ENCODE measurements around the gene TACC2. TPM values are rescaled to one million over a fixed set of nuclear protein-coding genes. Genes with fewer than 3 reads are reported as not detected.
A peak's percentile ranks its signal among the peaks of the same experiment; 100 is the strongest.

Gene TACC2
- total and polyA plus RNA-seq, 7 donors, result 44.0 to 439 (median 313) TPM

DNA sequence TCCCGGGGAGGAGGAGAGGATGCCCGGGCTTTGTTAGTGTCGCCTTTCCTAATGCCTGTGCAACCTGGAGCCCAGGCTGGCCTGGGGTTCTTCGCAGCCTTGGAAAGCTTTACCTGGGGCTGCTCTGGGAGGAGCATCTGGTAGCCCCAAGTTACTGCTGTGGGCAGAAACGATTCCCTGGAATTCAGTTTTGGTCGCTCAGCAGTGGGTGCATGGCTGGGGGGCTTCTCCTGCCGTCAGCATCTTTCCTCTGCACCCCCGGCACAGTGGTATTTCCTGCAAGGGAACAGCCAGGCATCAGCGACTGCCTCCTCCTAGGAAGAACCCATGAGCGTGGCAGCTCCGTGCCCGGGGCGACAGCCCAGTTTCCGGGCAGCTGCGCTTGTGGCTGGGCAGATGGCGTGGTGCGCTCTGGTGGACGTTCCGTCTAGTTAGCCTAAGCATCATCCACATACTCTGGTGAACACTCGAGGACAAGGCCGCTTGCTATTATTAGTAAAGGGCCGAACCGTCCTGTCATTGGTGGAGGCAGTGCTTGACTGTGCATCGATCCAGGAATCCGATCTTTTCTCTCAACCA, 175.1 kb downstream of the TACC2 start:
- Histone ChIP-seq H3K9me3 (no peaks in the 10 kb centered on the region), H3K4me1 (peaks cover 36% of the 10 kb centered on the region), H3K4me3 (peak overlapping the region; percentile 50), H3K36me3 (ENCODE audit: insufficient read depth in 1 of 2, low read depth in 1 of 2) (peaks cover 0 to 42% of the 10 kb centered on the region in 2 donors), H3K27me3 (ENCODE audit: insufficient read depth in 3 of 3, low read length in 2 of 3) (no peaks in the 10 kb centered on the region), H3K27ac (peak overlapping the region; percentile 51)
- peak; percentile 39 to 63 (median 52) for ATAC-seq
- TF ChIP-seq, protein P1, sequence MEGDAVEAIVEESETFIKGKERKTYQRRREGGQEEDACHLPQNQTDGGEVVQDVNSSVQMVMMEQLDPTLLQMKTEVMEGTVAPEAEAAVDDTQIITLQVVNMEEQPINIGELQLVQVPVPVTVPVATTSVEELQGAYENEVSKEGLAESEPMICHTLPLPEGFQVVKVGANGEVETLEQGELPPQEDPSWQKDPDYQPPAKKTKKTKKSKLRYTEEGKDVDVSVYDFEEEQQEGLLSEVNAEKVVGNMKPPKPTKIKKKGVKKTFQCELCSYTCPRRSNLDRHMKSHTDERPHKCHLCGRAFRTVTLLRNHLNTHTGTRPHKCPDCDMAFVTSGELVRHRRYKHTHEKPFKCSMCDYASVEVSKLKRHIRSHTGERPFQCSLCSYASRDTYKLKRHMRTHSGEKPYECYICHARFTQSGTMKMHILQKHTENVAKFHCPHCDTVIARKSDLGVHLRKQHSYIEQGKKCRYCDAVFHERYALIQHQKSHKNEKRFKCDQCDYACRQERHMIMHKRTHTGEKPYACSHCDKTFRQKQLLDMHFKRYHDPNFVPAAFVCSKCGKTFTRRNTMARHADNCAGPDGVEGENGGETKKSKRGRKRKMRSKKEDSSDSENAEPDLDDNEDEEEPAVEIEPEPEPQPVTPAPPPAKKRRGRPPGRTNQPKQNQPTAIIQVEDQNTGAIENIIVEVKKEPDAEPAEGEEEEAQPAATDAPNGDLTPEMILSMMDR (IDR thresholded peaks at IDR 0.05), result no peak
- WGBS, 3 donors, result 33 to 52% (median 45%) methylated on average over 25 of the region's 25 CpGs
- DNase-seq, result no peak
- intact Hi-C loops (cut with DNase I), result no loop called here

DNA sequence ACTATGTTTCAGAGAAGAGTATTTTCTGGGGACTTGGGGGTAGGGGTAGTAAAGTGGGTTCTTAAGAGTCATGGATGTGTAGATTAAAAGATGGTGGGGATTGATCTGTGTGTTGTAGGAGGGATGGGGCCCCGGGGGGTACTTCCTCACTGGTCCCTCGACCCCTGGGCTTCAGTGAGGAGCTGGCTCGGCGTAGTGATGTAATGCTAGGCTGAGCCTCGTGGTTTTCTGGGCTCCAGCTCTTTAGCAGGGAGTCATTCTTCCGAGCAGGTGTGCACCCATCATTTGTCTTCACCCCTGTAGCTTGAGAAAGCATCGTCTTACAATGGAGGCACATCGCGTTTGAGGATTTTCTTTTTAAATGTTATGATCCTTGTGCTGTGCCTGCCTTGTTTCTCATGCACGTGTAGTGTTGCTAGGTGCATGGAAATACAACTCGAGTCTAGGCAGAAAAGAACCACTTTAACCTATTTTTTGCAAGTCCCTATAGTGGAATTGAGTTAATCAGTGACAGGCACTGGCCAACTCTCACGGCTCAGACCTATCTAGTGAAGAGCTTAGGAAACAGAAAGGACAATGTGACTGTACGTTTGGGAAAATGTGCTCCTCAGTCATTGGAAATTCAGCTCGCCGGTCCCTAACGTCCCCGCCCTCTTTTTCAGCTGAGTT, 176.0 kb downstream of the TACC2 start:
- 73 to 82% (median 80%) methylated on average over 17 of the region's 17 CpGs for WGBS, 3 donors
- Histone ChIP-seq H3K27me3 (ENCODE audit: insufficient read depth in 3 of 3, low read length in 2 of 3) (no peaks in the 10 kb centered on the region), H3K27ac (peak overlapping the region; percentile 51), H3K4me3 (no peak overlapping the region), H3K4me1 (peaks cover 36% of the 10 kb centered on the region), H3K36me3 (ENCODE audit: insufficient read depth in 1 of 2, low read depth in 1 of 2) (peaks cover 0 to 34% of the 10 kb centered on the region in 2 donors), H3K9me3 (no peaks in the 10 kb centered on the region)
- ATAC-seq, result no peak
- TF ChIP-seq, protein P1 (IDR thresholded peaks at IDR 0.05), result no peak
- no peak for DNase-seq
- intact Hi-C loops (cut with DNase I), result no loop called here

DNA sequence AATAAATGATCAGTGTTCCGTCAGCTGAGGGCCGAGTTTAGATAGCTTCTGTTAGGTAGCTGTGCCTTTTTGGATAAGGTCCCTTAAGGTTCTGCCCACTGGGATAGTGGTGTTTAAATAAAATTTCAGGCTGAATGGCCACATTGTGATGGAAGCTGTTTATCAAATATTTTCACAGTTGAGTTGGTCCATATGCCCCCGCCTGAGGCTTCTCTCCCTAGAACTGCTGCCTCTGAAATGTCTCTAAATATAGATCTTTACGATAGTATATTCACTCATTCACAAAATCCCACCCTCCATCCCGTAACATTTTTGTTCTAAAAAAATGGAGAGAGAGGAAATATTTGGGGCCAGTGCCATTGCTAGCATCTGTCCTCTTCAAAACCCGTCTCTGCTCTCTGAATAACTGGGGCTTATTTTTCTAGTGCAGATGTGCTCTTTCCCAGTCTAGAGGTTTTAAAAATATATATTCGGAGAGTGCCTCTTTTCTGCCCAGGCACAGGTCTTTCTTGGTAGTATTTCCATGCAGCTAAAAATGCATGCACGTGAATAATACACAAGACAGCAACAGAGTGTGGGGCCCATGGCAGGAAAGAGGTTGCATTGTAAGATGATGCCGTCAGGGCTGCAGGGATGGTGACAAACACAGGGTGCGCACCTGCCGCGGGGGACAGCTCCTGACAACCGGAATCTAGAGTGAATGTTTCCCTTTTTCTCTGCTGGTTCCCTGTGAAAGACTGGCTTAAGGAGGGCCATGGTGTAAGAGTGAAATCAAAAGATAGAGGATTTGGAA, 176.7 kb downstream of the TACC2 start:
- H3K9me3 ChIP-seq, result no peaks in the 10 kb centered on the region
- intact Hi-C loops (cut with DNase I), result no loop called here
- H3K27me3 ChIP-seq (ENCODE audit: insufficient read depth in 3 of 3, low read length in 2 of 3), result no peaks in the 10 kb centered on the region
- TF ChIP-seq, protein P1 (IDR thresholded peaks at IDR 0.05), result no peak
- H3K4me3 ChIP-seq, result no peak overlapping the region
- H3K27ac ChIP-seq, result peak overlapping the region; percentile 34
- peaks cover 0 to 29% of the 10 kb centered on the region in 2 donors for H3K36me3 ChIP-seq (ENCODE audit: insufficient read depth in 1 of 2, low read depth in 1 of 2)
- no peak for ATAC-seq
- WGBS, 3 donors, result 68 to 83% (median 69%) methylated on average over 13 of the region's 13 CpGs
- H3K4me1 ChIP-seq, result peaks cover 33% of the 10 kb centered on the region
- DNase-seq, result no peak

DNA sequence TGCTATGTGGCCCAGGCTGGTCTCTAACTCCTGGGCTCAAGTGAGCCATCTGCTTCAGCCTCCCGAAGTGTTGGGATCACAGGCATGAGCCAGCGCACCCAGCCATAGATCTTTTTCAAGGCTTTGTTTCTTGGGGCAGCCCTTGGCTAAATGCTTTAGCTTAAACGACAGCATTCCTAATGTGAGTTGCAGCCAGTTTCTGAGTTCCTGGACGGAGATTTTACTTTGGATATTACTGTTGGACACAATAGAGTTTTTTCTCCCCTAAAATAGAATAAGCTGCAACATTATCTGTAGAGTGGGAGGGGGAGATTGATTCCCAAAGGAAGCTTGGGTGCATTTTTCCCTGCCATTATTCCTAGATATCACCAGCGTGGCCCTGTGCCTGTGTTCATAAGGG, 179.1 kb downstream of the TACC2 start:
- Histone ChIP-seq H3K36me3 (ENCODE audit: insufficient read depth in 1 of 2, low read depth in 1 of 2) (peaks cover 0 to 26% of the 10 kb centered on the region in 2 donors), H3K4me3 (no peak overlapping the region), H3K27ac (no peak overlapping the region), H3K9me3 (no peaks in the 10 kb centered on the region), H3K27me3 (ENCODE audit: insufficient read depth in 3 of 3, low read length in 2 of 3) (no peaks in the 10 kb centered on the region), H3K4me1 (peaks cover 34% of the 10 kb centered on the region)
- intact Hi-C loops (cut with DNase I), result no loop called here
- ATAC-seq, result no peak
- 81 to 90% (median 83%) methylated on average over 5 of the region's 5 CpGs for WGBS, 3 donors
- TF ChIP-seq, protein P1 (IDR thresholded peaks at IDR 0.05), result no peak
- DNase-seq, result no peak

Measured in psoas muscle (tissue), 8 donors.